GM04504 (cell line): ENCODE measurements around the gene TMEM174.

Experiments
- DNase-seq: peaks from one replicate; pipeline ENCODE4 v3.0.0-alpha.2; 2012; ENCODE audit warnings: low read depth

Gene TMEM174

DNA sequence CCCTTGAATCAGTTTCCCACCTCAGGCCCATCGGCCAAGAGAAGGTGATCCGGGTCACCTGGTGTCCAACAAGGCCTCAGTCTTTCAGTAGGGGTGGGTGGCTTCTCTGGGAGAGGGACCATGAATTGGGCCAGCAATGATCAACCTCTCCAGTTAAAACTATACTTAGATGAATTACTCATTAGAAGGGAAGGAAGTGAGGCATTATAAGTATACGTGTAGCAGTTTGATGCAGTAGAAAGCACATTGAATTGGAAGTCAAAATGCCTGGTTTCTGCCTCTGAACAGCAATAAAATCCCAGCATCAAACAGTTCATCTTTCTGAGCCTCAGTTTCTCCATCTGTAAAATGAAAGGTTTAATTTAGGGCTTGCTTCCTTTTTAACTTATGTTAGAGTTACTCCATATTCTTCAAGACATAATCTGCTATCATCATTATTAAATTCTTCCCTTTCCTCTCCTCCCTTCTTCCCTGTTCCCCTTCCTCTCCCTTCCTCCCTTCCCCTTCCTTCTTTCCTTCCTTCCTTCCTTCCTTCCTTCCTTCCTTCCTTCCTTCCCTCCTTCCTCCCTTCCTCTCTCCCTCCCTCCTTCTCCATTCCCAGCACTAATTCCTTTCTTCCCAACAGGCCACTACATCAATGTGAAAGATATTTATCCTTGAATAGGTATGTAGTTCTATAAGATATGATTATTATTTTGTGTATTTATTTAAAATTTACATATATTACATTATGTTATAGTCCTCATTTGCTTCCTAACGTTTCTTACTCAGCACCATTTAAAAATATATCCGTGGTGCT, 18.6 kb upstream of the TMEM174 start:
- no peak for DNase-seq

DNA sequence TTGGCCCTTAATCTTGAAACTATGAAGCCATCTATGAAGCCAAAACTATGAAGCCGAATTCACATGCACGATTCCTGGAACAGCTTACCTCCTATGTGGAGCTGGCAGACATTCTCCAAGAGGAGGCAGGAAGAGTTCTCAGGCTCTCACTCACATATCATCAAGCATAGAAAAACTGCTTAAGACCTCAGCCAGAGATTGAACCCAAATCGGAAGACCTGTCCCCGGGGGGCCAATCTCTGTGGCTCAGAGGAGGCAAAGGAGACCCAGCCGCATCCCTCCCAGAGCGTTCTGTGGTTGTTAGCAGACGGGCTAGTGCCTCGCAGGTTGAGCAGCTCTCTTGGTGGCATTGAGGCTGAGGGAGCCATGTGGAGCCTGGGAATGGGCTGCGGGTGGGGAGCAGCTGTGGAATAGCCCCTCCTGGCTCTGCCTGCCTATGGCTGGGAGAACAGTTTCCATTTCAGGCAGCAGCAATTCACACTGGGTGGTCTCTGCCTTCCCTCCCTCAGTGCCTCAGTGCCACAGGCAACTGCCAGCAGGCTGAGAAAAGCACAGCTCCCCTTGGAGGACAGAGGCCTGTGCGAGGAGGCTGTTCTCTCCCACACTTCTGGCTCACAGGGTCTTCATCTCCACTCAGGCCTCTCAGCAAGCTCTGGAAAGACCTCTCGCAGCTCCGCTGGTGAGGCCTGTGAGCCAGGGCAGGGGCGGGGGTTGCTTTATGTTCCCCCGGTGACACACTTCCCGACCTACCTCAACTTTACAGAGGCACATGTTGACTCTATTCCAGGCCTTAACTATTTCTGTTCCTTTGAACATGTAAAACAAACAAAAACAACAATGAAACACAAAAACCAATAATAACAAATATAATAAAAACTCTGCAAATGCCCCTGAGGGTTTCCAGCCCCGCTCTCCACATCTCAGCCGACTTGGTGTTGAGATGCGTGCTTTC, 17.4 kb upstream of the TMEM174 start:
- no peak for DNase-seq

DNA sequence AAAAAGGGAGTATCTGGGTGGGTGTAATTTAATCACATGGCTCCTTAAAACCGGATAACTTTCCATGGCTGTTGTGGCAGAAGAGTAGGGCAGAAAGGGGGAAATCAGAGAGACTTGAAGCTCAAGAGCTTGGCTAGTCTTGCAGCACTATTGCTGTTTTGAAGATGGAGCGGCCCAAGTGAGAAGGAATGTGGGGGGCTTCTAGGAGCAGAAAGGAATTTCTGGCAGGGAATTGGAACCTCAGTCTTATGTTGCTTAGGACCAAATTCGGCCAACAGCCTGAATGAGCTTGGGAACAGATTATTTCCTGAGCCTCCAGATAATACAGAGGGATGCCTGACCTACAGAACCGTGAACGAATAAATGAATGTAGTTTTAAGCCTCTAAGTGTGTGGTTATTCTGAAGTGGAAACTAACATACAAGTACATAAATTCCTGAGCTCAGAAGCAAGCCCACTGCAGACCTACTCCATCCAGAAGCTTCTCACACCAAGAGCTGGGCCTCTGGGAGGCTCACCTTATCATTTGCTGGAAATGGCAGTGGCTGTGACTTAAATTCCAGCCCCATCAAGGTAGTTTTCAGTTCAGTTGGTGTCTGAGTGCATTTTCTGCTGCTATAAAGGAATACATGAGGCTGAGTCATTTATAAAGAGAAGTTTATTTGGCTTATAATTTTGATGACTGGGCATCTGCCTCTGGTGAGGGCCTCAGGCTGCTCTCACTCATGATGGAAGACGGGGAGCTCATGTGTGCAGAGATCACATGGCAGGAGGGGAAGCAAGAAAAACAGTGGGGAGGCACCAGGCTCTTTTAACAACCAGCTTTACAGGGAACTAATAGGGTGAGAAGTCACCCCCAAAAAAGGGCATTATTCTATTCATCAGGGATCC, 15.3 kb upstream of the TMEM174 start:
- no peak for DNase-seq

DNA sequence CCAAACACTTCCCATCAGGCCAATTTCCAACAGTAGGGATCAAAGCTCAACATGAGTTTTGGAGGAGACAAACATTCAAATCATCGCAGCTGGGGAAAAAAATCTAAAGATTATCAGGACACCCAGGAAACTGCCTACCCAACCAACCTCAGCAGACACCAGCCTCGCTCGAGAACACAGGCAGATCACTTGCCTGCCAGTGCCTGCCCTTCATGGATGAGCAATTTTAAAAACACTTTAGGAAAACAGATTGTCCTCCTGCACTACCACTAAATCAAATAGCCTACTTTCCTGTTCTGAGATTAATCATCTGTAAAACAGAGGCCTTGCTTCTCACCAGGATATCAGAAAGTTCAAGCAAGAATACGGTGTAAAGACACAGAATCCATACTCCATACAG, 14.7 kb upstream of the TMEM174 start:
- no peak for DNase-seq

DNA sequence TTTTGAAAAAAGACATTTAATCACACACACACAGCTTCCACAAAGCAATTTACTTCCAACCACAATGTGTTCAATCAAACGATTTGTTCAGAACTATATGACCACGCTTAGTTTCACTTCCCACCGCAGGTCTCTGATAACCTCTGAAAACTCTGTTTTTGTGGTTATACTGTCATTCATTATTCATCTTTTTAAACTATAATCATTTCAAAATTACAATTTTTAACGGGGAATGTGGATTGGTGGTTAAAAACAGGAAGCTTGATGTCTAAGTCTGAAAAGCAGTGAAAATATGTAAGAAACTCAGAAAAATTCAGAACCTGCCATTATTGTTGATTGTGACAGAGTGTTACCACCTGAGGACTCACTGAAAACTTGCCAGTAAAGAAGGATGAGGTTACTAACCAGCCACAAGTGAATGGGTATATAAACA, 12.7 kb upstream of the TMEM174 start:
- DNase-seq = no peak

DNA sequence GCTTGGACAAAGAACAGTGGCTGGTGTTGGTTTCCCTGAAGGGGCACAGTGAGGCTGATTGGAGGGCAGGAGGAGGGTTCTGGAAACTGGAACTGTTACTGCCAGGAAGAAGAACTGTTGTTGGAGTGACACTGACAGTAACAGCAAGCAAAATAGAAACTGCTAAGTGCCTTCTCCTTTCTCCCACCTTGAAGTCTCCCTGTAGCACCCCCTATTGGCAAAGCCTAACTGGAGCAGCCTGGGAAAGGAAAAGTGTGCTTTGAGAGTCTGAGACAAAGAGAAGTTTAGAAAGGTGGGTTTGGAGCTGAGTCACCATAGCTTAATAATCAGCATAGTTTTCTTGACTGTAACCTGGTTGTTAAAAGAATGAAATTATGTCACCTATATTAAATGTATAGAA, 2.5 kb upstream of the TMEM174 start:
- no peak for DNase-seq

DNA sequence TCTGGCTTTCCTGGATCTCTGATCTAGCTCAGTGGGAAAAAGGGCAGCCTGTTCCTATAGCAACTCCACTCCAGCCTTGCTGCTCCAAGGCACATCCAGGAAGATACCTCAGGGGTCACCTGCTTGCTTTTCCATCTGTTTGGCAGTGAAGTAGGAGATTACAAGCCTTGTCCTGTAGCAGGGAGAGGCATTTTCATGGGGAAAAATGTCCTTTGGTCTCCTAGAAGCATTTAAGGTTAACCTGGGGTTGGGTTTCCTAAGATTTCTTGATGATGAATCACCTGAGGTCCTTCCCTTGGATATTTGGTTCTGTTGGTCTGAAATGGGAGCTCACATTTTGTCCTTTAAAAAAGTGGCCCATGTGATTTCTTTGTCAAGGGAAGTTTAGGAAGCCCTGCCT, 1.5 kb upstream of the TMEM174 start:
- DNase-seq = no peak

DNA sequence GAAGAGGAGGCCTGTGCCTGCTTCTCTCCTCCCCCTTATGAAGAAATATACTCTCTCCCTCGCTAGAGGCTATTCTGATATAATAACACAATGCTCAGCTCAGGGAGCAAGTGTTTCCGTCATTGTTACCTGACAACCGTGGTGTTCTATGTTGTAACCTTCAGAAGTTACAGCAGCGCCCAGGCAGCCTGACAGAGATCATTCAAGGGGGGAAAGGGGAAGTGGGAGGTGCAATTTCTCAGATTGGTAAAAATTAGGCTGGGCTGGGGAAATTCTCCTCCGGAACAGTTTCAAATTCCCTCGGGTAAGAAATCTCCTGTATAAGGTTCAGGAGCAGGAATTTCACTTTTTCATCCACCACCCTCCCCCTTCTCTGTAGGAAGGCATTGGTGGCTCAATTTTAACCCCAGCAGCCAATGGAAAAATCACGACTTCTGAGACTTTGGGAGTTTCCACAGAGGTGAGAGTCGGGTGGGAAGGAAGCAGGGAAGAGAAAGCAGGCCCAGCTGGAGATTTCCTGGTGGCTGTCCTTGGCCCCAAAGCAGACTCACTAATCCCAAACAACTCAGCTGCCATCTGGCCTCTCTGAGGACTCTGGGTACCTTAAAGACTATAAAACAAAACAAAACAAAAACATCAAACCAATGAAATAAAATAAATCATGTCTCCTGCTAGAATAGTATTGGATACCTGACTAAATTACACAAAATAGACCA, 1.3 kb downstream of the TMEM174 start:
- DNase-seq = no peak

DNA sequence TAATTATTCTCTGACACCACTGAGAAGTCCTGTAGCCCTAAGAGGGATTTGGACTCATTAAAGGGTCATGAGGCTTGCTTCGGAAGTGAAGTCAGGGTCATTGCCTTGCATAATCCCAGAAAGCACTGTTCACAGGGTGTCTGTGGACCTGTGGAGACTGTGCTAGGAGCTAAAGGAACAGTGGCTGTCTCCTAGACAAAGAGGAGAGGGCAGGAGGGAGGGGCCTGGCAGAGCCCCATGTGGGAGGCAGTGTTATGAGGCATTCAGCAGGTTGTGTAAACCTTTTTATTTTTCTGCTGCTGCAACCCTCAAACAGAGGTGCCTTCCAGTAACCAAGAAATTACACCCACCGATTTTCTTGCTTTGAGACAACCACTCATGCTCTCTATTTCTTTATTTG, 3.3 kb downstream of the TMEM174 start:
- DNase-seq = no peak

DNA sequence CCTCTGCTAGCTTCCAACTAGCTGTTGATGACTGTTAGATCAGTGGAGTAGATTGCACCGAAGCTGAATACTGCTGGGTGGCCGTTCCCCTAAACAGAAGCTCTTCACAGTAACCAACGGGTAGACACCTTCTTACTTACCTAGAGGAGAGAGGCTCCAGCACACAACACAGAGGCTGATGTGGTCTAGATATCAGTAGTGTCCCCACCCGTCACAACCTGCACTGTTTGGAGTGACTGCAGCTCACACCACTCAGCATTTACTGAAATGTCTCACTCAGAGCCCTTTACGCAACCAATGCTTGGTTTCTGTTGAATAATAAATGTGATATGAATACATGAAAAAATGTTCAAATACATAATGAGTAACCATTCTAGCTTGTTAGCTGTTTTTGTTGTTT, 5.3 kb downstream of the TMEM174 start:
- DNase-seq = no peak

DNA sequence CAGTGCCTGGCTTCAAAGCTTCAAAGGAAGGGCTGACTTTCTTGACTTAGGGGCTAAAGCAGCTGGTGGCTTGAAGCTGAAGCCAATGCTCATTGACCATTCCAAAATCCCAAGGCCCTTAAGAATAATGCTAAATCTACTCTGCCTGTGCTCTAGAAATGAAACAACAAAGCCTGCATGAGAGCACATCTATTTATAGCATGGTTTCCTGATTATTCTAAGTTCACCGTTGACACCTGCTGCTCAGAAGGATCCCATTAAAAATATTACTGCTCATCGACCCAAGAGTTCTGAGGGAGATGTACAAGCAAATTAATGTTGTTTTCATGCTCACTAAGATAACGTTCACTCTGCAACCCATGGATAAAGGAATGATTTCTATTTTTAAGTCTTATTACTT, 6.7 kb downstream of the TMEM174 start:
- DNase-seq = no peak

DNA sequence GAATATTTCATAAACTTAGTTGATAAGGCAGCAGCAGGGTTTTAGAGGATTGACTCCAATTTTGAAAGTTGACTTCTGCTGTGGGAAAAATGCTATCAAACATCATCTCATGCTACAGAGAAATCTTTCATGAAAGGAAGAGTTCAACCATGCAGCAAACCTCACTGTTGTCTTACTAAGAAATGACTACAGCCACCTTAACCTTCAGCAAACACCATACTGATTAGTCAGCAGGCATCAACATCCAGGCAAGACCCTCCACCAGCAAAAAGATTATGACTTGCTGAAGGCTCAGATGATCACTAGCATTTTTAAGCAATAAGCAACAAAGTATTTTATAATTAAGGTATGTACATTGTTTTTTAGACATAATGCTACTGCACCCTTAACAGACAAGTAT, 7.6 kb downstream of the TMEM174 start:
- no peak for DNase-seq

DNA sequence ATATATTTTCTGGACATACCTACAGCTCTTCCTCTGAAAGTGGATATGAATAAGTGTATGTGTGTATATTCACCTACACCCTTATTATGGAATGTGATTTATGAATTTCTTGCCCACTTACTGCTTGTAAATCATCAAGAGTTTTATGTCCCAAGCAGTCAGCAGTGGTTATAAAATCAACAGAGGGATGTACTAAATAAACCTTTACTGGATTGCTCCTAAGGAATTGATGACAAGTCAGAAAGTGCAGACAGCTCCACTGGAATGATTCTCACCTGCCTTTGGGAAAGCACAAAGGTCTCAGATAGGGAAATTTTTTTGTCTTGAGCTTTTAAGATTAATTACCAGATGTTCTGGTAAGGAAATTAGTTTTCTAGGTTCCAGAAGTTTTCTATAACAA, 9.3 kb downstream of the TMEM174 start:
- DNase-seq = no peak

DNA sequence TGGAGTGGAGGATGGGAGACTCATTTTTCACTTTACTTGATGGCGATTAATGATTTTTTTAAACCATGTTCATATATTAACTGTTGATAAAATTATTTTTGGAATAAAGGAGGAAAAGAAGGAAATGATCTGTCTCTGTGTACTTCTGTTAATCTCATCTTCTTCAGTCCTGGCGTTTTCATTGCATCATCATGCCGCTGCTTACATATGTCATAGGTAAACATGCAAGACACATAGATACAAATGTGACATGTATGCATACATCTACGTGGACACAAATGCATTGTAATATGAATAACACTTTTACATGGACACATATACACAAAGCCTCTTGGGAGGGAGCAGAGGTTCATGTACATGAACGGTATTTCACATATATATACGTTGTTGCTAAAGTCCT, 10.0 kb downstream of the TMEM174 start:
- DNase-seq = no peak

DNA sequence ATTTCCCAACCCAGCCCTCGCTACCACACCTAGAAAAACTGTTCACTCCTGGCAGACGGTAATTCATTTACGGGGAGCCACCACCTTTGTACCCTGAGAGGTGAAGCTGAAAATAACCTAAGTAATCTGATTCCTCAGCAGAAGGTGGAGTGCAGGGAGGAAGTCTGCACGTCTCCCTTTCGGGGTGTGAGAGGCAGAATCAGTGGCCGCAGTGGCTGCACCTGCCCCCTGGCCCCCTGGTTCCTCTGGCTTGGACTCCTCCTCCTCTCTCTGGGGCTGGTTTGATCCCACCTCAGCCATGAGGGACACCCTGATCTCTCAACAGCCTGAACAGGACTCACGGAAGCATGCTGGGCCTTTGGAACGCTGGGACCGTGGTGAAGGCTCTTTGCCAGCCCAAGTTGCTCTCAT, 10.5 kb downstream of the TMEM174 start:
- no peak for DNase-seq

DNA sequence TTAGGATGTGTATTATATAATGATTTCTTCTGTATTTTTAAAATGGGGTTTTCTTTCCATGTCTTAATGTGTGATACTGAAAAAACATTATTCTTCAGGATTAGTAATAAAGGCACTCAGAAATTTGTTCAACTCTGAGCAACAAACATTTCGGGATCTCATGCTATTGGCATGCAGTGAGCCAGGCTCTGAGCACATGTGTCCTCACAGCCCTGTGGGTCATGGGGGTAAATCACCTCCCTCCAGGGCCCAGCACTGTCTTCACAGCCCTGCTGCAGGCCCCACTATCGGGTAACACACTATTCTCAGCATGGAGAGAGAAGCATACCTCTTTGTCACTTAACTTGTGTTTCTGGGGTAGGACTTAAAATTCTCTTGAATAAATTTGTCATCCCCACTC, 14.0 kb downstream of the TMEM174 start:
- no peak for DNase-seq

DNA sequence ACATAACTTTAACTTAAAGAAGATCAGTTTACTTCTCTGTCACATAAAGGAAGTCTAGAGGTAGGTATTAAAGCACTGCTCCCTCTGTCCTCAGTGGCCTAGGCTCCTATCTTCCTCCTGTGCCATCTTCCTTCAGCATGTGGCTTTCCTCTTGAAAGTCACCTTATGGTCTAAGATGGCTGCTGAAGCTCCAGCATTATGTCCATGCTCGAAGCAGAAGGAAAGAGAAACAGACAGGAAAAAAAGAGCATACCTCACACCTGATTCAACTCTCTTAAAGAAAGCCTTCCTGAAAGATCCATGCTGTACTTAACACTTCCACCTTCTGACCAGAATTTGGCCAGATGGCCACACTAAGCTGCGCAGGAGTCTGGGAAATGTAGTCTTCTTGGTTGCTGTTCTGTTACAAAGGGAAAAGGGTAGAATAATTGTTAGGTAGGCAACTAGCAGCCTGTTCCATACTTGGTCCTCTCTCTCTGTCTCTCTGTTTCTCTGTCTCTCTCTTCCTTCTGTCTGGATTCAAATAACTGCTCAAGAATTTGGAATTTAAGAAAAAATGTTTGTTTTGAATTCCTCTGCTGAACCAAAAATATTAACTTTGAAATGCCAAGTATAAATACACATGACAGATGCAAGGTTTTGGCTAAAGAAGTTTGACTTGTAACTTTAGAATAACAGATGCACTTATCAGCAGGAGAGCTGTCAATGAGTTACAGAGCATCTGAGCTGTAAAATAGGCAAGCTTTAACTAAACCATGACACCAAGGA, 16.0 kb downstream of the TMEM174 start:
- DNase-seq = peak; percentile 67

DNA sequence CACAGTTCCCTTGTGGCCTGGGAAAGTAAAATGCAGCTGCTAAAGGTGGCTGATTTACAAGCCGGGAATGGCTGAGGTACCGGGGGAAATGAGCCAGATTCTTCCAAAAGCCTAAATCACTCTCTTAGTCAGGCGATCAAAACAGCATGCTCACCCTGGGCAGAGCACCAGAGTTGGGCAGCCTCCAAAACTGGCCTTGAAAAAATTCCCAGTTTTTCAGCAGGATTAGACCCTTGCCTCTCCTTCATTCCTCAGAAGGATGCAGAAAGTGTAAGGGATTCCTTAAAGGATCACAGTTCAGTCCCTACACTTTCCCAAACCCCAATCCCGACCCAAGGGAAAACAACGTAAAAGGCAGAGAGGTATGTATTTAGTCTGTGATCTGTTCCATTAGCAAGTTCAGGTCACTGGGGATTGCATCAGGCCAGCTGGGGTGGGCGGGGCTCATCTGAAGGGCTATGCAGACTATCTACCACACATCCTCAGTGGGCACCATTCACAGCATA, 16.9 kb downstream of the TMEM174 start:
- peak; percentile 80 for DNase-seq

DNA sequence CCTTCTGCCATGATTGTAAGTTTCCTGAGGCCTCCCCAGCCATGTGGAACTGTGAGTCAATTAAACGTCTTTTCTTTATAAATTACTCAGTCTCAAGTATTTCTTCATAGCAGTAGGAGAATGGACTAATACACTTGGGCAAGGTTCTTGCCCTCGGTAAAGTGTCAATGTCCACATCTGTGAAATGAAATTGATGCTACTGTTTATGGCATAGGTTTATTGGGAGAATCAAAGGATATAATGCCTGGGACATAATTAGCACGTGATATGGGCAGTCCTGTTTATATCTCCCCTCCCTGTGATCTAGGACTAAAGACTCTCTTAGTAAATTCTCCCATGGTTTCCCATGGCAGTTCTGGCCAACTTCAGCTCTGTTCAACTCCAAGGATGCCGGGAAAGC, 19.4 kb downstream of the TMEM174 start:
- DNase-seq = no peak

DNA sequence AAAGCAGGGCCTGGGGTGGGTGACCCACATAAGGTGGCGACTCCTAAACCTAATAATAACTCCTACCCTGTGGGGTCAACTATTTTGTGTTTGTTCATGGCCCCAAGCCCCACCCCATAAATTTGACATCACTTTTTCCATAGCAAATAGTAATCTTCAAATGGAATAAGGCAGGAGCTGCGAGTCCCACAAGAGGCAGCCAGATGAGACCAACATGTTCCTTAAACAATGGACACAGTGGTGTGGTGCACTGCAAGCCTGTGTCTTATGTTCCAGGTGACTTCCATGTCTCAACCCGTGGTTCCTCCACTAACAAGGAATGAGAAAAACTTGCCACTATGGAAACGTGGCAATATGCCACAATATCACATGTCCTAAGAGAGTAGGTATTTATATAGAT, 20.6 kb downstream of the TMEM174 start:
- DNase-seq = no peak

DNA sequence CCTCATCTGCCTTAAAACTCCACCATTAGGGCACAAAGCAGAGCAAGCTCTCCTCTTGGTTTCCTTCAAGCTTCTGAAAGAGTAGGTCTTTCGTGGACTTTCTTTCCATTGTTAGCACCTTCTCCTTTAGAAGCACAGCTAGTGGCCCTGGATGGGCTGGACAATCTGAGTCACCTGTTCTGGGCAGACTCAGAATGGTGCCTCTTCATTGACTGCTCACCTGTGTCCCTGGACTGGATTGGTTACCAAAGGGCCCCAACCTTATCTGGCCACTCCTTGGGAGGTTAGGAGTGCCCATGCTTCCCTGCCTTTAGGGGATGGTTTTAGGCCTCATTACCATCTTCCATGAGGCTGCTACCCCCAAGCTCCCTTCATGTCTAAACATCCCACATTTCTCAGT, 23.2 kb downstream of the TMEM174 start:
- no peak for DNase-seq
